GM19452 (cell line): ENCODE data around the gene PRKCA.

Experiments used
- ATAC-seq: cut with Tn5 transposase; IDR thresholded peaks from one replicate; pipeline ENCODE4 v1.9.1; 2021; ENCODE audit not compliant: unreplicated experiment

Gene PRKCA

DNA sequence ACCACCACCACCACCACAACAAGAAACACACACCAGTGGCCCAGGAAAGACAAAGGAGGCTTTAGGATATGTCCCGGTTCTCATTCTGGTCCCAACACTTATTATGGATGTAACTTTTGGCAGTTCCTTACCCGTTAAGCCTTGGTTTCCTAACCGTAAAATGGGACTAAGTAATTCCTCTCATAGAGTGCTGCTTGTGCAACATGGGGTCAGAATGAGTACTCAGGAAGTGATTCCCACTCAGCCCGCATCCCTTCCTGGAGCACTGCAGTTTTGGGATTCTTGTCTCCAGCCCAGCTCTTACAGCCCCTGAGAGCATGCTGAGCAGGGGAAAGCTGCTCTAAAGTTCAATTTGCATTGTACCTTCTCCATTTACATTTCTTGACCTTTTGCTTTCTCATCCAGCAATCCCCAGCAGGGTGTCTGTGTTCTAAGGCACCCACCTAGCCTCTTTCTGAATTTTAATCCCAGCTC, 262.6 kb downstream of the PRKCA start:
- ATAC-seq: no peak

DNA sequence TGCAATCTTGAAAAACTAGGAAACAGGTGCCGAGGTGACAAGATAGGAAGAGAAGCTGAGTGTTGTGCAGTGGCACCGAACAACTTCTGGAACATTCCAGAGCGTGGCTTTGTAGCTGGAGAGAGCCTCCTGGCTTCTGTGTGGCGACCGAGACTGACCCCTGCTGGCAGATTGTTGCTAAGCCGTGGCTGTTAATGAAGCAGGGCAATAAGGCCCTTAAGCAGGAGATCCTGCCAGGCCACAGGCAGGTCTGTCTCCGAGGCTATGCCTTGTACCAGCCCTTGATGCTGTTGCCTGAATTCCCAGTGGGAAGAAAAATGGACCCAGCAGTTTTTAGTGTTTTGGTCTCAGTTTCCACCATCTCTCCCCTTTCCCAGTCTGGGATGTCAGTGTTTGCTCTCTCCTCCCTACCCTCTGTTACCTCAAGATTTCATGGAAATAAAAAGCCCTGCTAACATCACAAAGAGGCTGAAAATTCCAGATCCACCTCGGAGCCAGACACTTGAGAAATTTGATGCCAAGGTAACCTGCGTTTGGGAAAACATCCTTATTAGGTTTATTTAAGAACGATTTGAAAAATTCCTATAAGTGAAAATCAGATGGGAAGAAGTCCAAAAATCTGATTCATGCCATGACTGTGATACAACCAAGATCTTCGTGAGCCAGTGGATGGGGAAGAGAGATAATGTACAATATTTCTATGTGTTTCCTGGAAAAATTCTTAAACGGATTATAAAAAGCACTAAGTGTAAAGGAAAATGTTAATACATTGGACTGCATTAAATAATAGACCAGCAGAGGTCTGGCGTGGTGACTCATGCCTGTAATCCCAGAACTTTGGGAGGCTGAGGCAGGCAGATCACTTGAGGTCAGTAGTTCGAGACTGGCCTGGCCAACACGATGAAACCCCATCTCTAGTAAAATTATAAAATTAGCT, 265.1 kb downstream of the PRKCA start:
- peak; percentile 67 for ATAC-seq

DNA sequence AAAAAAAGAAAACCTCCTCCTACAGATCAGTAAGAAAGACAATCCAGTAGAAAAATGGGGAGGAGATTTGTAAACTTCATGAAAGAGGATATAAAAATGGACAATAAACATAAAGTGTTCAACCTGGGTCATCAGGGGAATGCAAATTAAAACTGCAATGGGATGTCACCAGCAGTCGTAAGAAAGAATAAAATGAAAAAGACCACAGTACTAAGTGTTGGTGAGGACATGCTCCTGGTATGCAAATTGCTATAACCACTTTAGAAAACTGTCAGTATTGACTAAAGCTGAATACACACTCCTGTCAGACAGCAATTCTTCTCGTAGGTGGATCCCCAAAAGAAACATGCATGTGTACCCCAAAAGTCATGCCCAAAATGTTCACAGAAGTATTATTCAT, 267.2 kb downstream of the PRKCA start:
- ATAC-seq: no peak

DNA sequence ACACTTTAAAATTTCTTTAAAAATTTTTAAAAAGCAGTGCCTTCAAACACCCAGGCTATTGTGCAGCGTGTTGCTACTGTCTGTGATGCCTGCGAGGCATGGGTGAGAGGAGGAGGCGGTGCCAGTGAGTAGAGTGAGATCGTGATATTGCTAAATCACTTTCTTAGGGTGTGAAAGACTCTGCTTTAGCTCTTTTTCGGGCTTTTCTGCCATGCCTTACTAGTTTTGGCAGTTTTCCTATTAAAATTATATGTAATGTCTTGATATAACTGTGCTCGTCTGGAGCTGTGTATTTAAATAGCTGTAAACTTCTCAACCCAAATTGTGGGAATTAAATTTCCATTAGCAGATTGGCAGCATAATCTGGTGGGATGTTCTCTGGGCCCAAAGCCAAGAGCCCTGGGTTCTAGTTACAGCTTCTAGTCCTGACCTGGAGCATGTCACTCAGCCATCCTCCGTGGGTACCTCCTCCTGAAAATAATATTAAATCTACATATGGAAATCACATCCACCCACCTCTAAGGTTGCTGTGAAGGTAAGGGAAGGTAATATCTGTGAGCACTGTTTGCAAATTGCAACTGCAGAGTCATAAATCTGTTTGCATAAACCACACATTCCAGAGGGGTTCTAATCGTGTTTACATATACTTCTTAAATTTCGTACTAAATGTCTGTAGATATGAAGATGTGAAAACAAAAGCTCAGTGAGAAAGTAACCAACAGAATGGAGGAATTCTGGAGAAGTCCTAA, 268.2 kb downstream of the PRKCA start:
- no peak for ATAC-seq

DNA sequence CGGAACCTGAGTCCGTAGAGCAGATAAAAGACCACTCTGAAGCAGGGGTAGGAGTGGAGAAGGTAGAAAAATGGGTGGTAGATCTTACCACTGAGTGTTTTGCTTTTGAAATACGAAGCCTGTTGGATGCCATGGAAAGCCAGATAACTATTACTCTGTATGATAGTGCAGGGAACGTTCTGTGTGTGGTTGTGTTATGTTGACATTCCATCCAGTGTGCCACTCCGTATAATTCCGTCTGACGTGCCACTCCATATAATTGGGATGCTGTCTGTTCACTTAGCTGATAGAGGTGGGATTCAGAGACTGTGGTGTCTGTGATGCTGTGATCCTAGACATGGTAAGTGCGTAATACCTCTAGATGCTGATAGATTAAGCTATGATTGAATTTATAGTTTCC, 269.3 kb downstream of the PRKCA start:
- no peak for ATAC-seq

DNA sequence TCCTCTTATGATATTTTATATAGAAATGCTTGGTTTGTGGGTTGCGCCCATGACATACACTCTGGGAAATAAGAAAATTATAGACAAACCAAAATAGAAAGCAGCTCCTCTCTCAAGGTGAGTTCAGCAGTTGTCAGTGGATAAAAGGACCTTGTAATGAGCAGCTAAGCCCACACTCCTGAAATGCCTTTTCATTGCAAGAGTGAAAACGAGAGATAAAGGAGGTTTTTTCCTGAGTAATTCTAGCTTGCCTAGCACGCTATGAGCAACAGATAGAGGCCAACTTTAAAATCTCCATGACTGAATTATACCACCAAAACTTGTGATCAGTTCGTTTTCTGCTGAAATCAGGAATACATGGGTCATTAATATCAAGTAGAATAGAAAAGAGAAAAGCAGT, 270.7 kb downstream of the PRKCA start:
- ATAC-seq: no peak

DNA sequence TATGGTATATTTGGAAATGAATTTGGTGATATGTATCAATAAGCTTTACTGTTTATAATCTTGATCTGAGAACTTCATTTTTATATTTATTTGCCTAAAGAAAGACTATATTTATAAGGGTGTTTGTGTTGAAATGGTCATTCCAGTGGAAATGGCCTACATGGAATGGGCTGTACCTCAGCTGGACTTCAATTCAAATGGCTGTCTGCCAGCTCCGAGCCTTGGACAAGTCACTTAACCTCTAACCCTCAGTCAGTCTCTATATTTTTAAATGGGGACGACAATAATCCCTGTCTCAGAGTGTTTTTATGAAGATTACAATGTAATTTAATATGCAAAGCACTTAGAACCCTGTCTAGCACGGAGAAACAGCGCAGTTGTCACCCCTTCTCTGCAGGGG, 271.7 kb downstream of the PRKCA start:
- ATAC-seq: no peak

DNA sequence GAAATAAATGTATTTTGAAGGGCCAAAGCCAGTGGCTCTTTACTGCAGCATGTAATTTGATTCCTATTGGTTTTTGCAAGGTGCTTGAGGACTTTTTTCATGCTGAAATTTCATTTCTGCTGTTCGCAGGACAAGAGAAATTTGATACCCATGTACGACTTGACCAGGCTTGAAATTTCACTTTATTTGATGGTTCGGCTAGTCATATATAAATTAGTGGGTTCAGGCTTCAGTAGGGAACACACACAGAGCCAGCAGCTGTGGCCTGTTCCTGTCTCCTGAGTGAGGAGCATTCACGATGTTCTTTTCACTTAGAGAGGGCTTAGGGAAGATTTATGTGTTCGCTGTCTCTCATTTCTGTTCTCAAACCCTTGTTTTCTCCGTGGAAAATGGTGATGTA, 274.1 kb downstream of the PRKCA start:
- no peak for ATAC-seq

DNA sequence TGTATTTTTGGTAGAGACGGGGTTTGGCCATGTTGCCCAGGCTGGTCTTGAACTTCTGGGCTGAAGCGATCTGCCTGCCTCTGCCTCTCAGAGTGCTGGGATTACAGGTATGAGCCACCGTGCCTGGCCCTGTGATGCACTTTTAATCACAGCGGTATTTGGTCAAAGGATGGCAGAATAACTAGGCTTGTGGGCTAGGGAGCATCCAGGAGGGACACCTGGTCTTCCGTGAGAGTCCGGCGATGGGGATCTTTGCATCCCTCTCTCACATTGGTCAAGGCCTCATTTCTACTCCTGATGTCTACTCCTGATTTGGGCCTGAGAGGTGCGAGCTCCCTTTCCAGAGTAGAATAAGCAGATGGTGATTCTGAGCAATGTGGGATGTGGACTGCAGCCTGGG, 274.6 kb downstream of the PRKCA start:
- ATAC-seq: no peak

DNA sequence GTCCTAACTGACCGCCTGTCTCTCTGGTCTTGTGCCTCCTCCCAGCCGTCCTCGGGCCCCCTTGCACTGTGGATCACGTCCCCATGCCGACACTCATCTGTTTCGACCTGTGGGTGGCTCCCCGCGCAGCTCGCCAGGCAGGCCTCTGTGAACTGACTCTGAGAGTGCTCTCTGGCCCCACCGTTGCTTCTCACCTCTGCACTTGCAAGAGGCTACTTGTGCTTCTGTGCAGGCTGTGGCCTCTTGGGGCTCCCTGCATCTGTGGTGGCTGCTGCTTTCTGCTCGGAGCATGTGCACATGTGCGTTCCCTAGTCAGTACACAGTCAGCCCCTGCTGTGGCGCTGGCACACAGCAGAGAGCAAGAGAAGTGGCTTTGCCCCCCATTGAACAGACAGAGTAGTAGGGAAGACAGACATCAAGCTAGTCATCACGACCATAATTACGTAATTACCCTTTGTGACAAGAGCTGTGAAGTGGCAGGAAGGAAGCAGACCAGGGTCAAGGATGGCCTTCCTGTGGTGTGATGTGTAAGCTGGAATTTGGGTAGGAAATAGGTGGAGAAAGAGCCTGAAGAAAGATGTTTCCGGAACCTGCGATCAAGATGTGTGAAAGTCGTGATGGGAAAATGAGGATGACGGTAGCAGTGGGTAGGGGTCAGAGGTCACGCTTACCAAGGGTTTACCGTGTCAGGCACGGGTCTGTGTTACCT, 276.5 kb downstream of the PRKCA start:
- ATAC-seq: no peak

DNA sequence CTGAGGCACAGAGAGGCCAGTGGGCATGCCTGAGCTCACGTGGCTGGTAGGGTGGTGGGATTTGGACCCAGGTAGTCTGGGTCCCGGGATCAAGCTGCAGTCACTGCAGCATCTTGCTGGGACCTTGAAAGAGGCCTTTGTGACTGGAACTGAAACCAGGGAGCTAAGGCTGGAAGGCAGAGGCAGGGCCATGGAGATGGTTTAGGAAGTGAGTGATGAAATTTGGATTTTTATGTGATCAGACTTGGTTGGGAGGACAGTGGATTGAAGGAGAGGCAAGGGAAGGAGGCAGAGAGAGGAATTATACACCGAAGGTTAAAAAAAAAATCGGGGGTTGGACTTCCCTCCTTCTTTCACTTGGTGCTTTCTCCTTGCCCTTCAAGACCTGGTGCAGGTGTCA, 277.1 kb downstream of the PRKCA start:
- ATAC-seq: no peak

DNA sequence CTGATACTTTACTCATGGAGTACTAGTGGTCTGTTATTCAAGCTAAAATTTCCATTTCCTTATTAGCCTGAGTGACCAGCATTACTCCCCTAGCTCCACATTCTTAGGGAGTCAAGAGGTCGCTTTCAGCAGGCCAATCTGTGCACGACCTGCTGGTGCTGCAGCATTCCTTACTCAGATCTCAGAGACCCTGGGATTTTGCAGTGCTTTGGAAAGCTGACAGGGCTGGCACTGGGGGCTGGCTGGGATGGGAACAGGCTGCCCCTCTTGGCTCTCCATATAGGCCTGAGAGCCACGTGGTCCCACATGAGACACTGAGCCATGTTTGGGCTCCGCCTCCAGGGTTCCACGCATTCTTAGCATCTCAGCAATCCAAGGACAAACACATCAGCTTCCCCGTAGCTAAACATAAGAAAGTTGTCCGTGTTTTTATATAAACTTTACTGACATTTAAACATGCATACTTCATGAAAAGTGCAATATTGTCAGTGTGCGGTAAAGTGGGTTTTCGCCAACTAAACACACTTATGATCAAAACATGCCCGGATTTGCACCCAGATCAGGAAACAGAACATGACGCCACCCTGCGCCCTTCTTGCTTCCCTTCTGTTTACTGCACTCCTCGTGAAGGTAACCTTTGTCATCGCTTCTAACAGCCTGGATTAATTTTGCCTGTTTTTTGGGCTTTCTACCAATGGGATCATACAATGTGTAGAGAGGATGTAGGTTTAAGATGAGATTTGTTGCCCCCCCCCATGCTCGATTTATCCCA, 278.0 kb downstream of the PRKCA start:
- no peak for ATAC-seq

DNA sequence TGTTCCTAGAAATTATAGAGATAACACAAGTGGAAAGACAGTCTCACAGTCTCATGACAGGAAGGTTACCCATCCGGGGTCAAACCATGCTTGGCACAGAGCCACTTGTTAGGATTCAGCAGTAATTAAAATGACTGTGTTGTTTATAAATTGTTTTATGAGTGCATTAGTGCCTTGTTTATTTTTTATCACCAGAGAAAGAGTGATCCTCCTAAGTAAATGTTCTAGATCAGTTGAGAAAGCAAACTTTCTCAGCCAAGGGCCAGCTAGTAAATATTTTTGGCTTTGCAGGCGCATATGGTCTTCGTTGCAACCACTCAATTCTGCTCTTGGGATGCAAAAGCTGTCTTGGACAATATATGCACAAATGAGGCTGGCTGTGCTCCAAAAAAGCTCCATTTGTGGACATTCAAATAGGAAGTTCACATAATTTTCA, 278.6 kb downstream of the PRKCA start:
- ATAC-seq: no peak

DNA sequence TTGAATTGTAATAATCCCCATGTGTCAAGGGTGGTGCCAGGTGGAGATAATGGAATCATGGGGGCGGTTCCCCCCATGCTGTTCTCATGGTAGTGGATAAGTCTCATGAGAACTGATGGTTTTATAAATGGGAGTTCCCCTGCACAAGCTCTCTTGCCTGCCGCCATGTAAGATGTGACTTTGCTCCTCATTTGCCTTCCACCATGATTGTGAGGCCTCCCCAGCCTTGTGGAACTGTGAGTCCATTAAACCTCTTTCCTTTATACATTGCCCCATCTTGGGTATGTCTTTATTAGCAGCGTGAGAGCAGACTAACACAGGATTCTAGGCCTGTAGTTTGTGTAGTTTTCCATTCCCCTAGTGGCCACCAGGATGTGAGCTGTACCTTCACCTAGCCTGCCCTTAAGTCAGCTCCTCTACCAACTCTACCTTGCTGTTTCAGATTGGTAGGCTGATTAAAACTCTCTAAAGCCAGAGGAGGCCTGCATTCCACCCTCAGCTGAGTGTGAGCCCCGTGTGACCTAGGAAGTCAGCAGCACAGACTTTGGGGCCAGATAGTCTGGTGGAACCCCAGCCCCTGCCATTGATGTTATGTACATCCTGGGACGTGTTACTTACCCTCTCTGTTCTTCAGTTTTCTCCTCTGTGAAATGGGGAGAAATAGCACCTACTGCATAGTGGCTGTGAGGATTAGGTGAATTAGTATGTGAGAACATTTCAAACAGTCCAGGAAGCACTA, 280.1 kb downstream of the PRKCA start:
- no peak for ATAC-seq

DNA sequence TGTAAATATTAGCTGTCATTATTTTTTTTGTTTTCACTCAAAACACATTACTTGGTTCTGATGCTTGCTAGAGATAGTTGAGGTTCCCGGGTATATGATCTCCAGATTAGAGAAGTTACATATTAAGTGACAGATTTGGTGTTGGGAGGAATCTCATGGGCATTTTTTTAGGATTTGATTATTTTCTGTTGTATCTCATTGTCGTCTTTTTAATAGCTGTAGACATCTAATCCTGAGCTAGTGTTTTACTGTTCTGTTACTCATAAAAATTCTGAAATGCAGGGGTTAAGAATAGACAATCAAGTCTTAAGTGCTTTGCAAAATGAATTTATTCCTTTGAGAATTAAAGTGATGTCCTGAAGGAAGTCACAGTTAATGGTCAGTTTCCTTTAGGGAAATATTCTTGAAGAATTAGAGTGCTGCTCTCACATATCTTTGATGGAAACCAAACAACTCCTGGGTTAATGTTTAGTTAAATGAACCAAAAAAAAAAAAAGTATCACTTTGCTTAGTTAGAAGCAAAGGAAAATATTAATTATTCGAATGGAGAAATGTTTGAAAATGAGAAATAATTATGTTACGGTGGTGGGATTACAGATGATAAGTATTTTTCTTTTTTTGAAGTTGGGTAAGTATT, 280.8 kb downstream of the PRKCA start:
- ATAC-seq: no peak

DNA sequence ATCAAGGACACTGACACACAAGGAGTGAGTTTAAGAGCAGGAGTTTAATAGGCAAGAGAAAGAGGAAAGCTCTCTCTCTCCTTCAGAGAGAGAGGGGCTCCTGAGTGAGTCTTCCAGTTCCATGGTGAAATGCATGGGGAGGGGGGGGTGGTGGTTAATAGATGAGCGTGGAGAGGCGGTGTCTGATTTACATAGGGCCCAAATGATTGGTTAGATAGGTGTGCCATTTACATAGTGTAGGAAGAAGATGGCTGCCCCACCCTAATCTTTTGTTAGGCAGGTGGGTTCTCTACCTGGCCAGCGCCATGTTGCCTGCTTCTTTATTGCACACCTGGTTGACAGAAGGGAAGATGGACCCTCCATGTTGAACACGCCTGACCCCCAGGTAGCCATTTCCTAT, 282.5 kb downstream of the PRKCA start:
- ATAC-seq: no peak

DNA sequence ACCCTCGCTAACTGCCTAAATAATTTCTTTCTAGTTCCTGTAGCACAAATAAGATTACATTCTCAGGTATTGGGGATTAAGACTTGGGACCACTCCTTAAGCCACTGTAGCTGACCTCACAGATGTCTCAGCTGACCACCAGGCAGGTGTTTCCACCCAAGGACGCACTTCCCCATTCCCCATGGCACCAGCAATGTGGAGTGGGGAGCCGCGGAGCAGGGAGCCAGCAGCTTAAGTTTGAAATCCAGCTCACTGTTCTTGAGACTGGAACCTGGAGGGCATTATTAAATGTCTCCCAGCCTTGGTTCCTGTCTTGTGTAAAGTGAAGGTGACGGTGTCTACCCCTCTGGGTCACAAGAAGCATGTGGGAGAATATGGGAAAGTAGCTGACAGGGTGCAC, 283.1 kb downstream of the PRKCA start:
- ATAC-seq: no peak

DNA sequence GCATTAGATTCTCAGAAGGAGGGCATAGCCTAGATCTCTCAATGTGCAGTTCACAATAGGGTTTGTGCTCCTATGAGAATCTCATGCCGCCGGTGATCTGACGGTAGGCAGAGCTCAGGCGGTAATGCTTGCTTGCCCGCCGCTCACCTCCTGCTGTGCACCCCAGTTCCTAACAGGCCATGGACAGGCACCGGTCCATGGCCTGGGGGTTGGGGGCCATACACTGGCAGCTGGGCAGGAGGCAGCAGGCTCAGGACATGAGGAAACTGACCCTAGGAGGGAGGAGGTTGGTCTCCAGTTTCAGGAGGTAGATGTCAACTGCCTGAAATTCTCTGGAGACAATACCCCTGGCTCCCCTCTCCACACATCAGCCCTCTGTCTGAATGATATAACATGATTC, 287.5 kb downstream of the PRKCA start:
- ATAC-seq: no peak

DNA sequence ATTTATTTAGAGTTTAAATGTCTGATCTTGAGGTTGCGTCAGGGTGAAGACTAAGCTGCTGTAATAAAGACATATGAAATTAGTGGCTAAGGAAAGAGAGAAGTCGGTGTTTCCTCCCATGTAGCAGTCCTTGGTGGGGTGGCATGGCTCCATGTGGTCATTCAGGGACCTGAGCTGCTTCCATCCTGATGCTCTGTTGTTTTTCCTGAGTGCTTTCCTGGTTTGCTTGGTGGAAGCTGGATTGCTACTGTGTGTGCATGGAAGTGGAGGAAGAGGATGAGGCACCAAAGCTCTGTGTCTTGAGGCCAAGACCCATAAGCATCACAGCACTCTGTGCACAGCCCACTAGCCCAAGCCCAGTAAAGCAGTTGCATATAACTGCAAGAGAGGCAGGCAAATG, 290.7 kb downstream of the PRKCA start:
- ATAC-seq: no peak

DNA sequence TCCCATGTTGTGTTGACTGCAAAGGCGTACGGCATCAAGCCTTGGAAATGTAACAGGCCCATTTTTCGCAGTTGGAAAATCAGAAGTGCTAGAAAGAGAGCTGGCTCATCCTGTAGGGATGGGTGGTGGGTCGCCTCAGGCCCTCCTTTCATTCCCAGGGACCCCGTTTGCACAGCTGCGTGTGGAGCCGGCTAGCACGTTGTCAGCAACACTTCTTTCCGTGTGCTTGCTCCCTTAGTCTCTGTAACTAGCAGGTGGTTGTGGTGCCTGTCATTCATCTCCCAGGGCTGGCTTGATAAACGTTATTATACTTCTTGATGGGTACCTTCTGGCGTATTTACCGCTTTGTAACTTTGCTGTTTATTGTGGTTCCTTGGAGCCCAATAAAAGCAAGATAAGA, 293.5 kb downstream of the PRKCA start:
- ATAC-seq: no peak
